ENCODE measurements around the gene BMERB1.
"Not testable (repeated sequence)": the region's sequence is repeated elsewhere in the genome, so short reads cannot be mapped to it uniquely, and the experiment has no call there.

BMERB1 gene

GRCh38 chr16:15542734-15543347, 108.5 kb downstream of the BMERB1 start:
- Histone ChIP-seq H3K4me1 (no peaks in the 10 kb centered on the region), H3K36me3 (ENCODE audit: control insufficient read depth, insufficient read depth, low read length) (no peaks in the 10 kb centered on the region), H3K4me2 (ENCODE audit: low read length) (no peak overlapping the region), H2AFZ (no peak overlapping the region), H3K9ac (no peak overlapping the region), H3K4me3 (ENCODE audit: low read depth, low read length) (no peak overlapping the region), H3K79me2 (no peaks in the 10 kb centered on the region), H3K9me3 (ENCODE audit: control insufficient read depth, low read length) (no peaks in the 10 kb centered on the region), H3K27me3 (ENCODE audit: control insufficient read depth, insufficient read depth, low read length) (no peaks in the 10 kb centered on the region), H3K27ac (no peak overlapping the region)
- TF ChIP-seq CTCF (IDR thresholded peaks at IDR 0.05) = no peak

- no peak for TF ChIP-seq CTCF (IDR thresholded peaks at IDR 0.05)
- Histone ChIP-seq H3K9ac (no peak overlapping the region), H3K4me3 (ENCODE audit: low read depth, low read length) (no peak overlapping the region), H3K27ac (no peak overlapping the region), H3K27me3 (ENCODE audit: control insufficient read depth, insufficient read depth, low read length) (no peaks in the 10 kb centered on the region), H3K36me3 (ENCODE audit: control insufficient read depth, insufficient read depth, low read length) (no peaks in the 10 kb centered on the region), H2AFZ (no peak overlapping the region), H3K79me2 (no peaks in the 10 kb centered on the region), H3K4me2 (ENCODE audit: low read length) (no peak overlapping the region), H3K9me3 (ENCODE audit: control insufficient read depth, low read length) (no peaks in the 10 kb centered on the region), H3K4me1 (no peaks in the 10 kb centered on the region)
Observed at GRCh38 chr16:15544405-15544804, 110.0 kb downstream of the BMERB1 start.

- Histone ChIP-seq H2AFZ (no peak overlapping the region), H3K27ac (no peak overlapping the region), H3K4me2 (ENCODE audit: low read length) (no peak overlapping the region), H3K79me2 (no peaks in the 10 kb centered on the region), H3K27me3 (ENCODE audit: control insufficient read depth, insufficient read depth, low read length) (no peaks in the 10 kb centered on the region), H3K36me3 (ENCODE audit: control insufficient read depth, insufficient read depth, low read length) (no peaks in the 10 kb centered on the region), H3K9ac (no peak overlapping the region), H3K4me3 (ENCODE audit: low read depth, low read length) (no peak overlapping the region), H3K9me3 (ENCODE audit: control insufficient read depth, low read length) (no peaks in the 10 kb centered on the region), H3K4me1 (no peaks in the 10 kb centered on the region)
- no peak for TF ChIP-seq CTCF (IDR thresholded peaks at IDR 0.05)
Observed at GRCh38 chr16:15545544-15545943, 111.2 kb downstream of the BMERB1 start.

GRCh38 chr16:15547072-15547767, 112.8 kb downstream of the BMERB1 start:
- H3K79me2 ChIP-seq; H3K4me3 ChIP-seq (ENCODE audit: low read depth, low read length); H3K4me2 ChIP-seq (ENCODE audit: low read length); H3K4me1 ChIP-seq; H3K27ac ChIP-seq; H3K27me3 ChIP-seq (ENCODE audit: control insufficient read depth, insufficient read depth, low read length); H3K9ac ChIP-seq; H2AFZ ChIP-seq; H3K9me3 ChIP-seq (ENCODE audit: control insufficient read depth, low read length); H3K36me3 ChIP-seq (ENCODE audit: control insufficient read depth, insufficient read depth, low read length): not testable (repeated sequence)

- Histone ChIP-seq H3K9ac (no peak overlapping the region), H3K79me2 (no peaks in the 10 kb centered on the region), H3K4me1 (no peaks in the 10 kb centered on the region), H3K4me2 (ENCODE audit: low read length) (no peak overlapping the region), H3K4me3 (ENCODE audit: low read depth, low read length) (no peak overlapping the region), H3K9me3 (ENCODE audit: control insufficient read depth, low read length) (no peaks in the 10 kb centered on the region), H3K27me3 (ENCODE audit: control insufficient read depth, insufficient read depth, low read length) (no peaks in the 10 kb centered on the region), H3K27ac (no peak overlapping the region), H3K36me3 (ENCODE audit: control insufficient read depth, insufficient read depth, low read length) (no peaks in the 10 kb centered on the region), H2AFZ (no peak overlapping the region)
- no peak for TF ChIP-seq CTCF (IDR thresholded peaks at IDR 0.05)
Observed at GRCh38 chr16:15547768-15548096, 113.3 kb downstream of the BMERB1 start.

Measured in parathyroid adenoma (tissue), 2 donors.